HepG2 (cell line): ENCODE measurements around the gene SSC4D.
"Not testable (repeated sequence)": the region's sequence is repeated elsewhere in the genome, so short reads cannot be mapped to it uniquely, and the experiment has no call there.

Experiments
- EHMT2 ChIP-seq: fragments of 200-600 bp; sonication (generic); IDR thresholded peaks from 2 replicates; pipeline ENCODE4 v1.7.0; 2017; ENCODE audit warnings: antibody characterized with exemption, low read depth, low read length, borderline replicate concordance
- KDM6A ChIP-seq: IDR thresholded peaks from 2 replicates; pipeline ENCODE4 v1.6.1; 2016; ENCODE audit warnings: low read depth
- KLF16 ChIP-seq, 2 experiments: sonication (generic) in 1 of 2; formaldehyde crosslinking in 1 of 2; IDR thresholded peaks; 2 replicates each; pipeline versions ENCODE4 v1.6.1 to v1.8.0; 2016 to 2023; ENCODE audit warnings: missing genetic modification reagents in 2 of 2, missing compliant biosample characterization in 1 of 2
- SMC3 ChIP-seq: IDR thresholded peaks from 2 replicates; pipeline ENCODE4 v1.6.1; 2011; ENCODE audit warnings: low read length, improper control_type of control experiment
- YY1 ChIP-seq: IDR thresholded peaks from 2 replicates; pipeline ENCODE4 v1.6.1; 2011; ENCODE audit warnings: low read length, low read depth, moderate library complexity, mild to moderate bottlenecking; ENCODE audit not compliant: insufficient read depth, insufficient replicate concordance
- ZNF282 ChIP-seq: fragments of 450-650 bp; IDR thresholded peaks from 2 replicates; pipeline ENCODE4 v1.6.1; 2018; ENCODE audit not compliant: partially characterized antibody
- ZNF589 ChIP-seq: sonication (generic); formaldehyde crosslinking; conservative IDR thresholded peaks from 2 replicates; pipeline ENCODE4 v1.8.0; 2022; ENCODE audit warnings: mild to moderate bottlenecking, moderate library complexity, missing genetic modification reagents
- TF ChIP-seq, protein P1 (sequence below): sonication (generic); formaldehyde crosslinking; IDR thresholded peaks from 2 replicates; pipeline ENCODE4 v1.5.1; 2020; ENCODE audit warnings: mild to moderate bottlenecking, missing genetic modification reagents, moderate library complexity
- TF ChIP-seq, protein P2 (sequence below): sonication (generic); formaldehyde crosslinking; IDR thresholded peaks from 2 replicates; pipeline ENCODE4 v1.5.0; 2020; ENCODE audit warnings: mild to moderate bottlenecking, missing genetic modification reagents, moderate library complexity

DNA sequence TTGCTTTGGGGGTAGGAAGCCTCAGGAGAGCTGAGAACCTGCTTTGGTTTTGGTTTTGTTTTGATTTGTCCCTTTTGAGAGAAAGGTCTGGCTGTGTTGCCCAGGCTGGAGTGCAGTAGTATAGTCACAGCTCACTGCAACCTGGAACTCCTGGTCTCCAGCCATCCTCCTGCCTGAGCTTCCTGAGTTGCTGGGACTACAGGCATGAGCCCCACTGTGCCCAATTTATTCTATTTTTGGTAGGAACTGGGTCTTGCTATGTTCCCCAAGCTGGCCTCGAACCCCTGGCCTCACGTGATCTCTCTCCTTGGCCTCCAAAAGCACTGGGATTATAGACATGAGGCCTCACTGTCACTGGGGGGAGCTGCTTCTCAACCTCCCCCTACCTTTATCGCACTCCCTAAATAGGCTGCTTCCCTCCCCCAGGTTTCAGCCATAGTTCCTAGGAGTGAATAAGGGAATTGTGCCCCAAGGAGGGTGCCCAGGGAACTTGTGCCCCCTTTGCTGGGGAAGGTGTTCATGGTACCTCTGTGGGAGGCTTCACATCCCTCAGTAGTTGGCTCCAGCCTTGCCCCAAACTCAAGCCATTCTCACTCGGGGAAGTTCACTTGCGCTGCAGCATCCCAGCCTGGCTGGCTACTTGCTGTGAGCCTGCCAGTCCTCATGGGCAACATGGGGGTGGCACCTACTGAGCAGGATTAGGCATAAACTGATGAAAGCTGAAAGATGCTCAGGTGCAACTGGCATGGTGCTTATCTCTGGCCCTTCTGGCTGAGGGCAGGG is 33.4 kb upstream of the SSC4D start:
- TF ChIP-seq YY1; ZNF282; KLF16 (CRISPR knock-in tag; IDR thresholded peaks at IDR 0.05); KDM6A; EHMT2; SMC3; ZNF589 (CRISPR knock-in tag): not testable (repeated sequence)
- TF ChIP-seq, protein P1, sequence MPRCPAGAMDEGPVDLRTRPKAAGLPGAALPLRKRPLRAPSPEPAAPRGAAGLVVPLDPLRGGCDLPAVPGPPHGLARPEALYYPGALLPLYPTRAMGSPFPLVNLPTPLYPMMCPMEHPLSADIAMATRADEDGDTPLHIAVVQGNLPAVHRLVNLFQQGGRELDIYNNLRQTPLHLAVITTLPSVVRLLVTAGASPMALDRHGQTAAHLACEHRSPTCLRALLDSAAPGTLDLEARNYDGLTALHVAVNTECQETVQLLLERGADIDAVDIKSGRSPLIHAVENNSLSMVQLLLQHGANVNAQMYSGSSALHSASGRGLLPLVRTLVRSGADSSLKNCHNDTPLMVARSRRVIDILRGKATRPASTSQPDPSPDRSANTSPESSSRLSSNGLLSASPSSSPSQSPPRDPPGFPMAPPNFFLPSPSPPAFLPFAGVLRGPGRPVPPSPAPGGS (CRISPR knock-in tag) = not testable (repeated sequence)
- TF ChIP-seq, protein P2, sequence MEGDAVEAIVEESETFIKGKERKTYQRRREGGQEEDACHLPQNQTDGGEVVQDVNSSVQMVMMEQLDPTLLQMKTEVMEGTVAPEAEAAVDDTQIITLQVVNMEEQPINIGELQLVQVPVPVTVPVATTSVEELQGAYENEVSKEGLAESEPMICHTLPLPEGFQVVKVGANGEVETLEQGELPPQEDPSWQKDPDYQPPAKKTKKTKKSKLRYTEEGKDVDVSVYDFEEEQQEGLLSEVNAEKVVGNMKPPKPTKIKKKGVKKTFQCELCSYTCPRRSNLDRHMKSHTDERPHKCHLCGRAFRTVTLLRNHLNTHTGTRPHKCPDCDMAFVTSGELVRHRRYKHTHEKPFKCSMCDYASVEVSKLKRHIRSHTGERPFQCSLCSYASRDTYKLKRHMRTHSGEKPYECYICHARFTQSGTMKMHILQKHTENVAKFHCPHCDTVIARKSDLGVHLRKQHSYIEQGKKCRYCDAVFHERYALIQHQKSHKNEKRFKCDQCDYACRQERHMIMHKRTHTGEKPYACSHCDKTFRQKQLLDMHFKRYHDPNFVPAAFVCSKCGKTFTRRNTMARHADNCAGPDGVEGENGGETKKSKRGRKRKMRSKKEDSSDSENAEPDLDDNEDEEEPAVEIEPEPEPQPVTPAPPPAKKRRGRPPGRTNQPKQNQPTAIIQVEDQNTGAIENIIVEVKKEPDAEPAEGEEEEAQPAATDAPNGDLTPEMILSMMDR = not testable (repeated sequence)
